Superior temporal gyrus (tissue), 1 donor: ENCODE measurements around the gene LIMD2.
A peak's percentile ranks its signal among the peaks of the same experiment; 100 is the strongest.

Experiments
- DNase-seq: peaks from one replicate; pipeline ENCODE4 v3.0.0-alpha.2; 2016; ENCODE audit errors: extremely low spot score

Gene LIMD2

DNA sequence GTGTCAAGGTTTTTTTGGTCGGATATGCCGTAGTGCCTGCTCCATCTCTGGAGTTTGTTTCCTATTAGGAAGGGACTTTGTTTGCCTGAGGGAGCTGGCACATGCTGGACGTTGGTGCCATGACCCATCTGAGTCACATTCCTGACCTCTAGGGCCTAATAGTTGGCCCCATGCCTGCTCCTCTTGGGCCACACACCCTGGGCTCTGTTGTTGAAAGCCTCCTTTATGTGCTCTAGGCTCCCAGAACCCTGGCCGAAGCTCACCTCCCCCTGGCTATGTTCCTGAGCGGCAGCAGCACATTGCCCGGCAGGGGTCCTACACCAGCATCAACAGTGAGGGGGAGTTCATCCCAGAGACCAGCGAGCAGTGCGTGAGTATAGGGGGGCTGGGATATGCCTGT lies 18.4 kb downstream of the LIMD2 start:
- no peak for DNase-seq

- DNase-seq = no peak
These were observed 19.2 kb downstream of the LIMD2 start for GRCh38 chr17:63680700-63681099.

DNA sequence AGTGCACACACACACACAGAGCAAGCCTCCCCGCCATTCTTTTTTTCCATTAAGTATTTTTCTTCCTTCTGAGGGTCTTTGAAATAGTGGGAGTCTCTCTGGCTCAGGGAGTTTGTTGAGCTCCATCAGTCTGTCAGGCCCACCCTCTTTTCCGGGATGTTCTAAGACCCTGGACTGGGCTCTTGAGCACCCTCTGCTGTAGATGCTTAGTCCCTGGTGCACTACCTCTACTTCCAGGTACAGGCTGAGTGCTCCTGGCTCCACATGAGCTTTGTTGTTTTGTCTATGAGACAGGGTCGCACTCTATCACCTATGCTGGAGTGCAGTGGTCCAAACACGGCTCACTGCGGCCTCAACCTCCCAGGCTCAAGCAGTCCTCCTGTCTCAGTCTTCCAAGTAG lies 20.7 kb downstream of the LIMD2 start:
- no peak for DNase-seq

GRCh38 chr17:63676584-63676983 lies 23.3 kb downstream of the LIMD2 start:
- DNase-seq = no peak

- peak; percentile 64 for DNase-seq
These were observed 24.0 kb downstream of the LIMD2 start for GRCh38 chr17:63675607-63676546.

DNA sequence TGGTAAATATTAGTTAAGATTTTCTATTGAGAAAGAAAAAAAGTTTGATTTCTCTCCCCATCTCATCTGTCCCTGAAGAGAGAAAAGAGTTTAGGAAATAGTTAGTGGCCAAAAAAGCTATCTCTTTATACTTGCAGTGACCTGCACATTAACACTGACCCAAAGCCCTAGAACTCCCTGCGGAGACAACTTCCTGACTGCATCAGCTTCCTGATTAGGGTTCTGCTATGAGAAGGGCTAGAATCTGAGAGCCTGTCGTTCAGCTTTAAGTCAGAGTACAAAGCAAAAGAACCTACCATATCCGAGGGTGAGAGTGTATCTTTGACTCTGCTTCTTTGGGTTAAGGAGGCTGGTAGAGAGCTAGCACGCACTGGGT lies 24.7 kb downstream of the LIMD2 start:
- no peak for DNase-seq

DNA sequence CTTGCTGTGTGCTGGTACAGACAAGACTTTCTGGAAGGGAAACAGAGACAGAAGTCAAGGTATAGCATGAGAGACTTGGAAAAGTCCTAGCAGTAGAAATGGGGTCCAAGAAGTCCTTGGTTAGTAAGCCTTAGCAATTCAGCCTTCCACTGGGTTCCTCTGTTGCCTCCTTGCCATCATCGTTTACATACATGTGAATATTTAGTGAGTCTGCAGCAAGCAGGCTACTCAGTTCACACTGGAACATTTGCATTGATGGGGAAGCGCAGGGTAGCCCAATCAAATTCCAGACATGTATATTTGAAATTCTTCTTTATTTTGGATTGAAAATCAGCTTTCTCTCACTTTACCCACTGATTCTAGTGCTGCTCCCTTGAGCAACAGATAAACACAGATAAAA lies 27.1 kb downstream of the LIMD2 start:
- DNase-seq = no peak

DNA sequence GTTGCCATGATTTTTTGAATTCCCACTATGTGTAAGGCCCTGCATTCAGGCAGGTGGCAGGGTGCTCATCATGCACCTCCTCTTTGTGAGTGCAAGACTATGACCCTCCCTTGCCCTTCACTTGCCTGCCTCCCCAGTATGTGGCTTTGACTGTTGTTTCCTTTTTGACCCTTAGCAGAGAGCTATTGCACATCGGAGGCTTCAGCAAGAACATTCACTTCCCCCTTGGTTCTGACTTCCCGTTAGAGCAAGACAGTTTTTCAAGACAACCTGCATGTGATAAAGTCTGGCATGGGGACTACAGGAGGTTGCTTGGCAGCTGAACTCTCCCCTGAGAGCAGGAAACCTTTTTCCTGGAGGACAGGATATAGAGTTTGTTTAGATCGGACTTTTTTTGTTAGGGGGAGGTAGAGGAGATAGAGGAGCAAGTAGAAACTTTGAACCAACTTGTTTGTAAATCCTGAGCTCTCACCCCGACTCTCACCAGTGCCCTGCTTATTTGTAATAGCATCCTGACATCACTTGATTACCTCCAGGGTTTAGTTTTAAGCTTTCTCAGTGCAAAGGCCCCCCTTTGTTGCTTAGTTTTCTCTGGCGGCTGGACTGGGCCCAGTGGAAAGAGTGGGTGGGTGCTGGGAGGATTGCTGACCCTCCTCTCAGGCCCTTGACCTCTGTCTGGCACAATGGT lies 34.3 kb downstream of the LIMD2 start:
- DNase-seq = no peak

DNA sequence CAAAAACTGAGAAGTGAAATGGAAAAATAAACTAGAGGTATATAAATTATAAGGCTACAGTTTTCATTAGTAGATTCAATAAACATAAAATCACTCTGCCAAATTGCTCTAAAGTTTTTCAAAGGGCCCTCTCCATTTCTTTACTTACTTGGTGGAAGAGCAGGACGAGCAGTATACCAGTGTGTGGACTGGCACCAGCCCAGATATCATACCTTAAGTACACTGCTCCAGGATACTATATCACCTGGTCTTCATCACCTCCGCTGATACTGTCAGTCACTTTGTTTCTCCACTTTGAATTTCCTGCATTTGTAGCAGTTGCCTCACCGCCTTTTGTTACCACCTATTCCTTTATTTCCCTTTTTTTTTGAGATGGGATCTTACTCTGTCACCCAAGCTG lies 40.1 kb downstream of the LIMD2 start:
- DNase-seq = no peak

DNA sequence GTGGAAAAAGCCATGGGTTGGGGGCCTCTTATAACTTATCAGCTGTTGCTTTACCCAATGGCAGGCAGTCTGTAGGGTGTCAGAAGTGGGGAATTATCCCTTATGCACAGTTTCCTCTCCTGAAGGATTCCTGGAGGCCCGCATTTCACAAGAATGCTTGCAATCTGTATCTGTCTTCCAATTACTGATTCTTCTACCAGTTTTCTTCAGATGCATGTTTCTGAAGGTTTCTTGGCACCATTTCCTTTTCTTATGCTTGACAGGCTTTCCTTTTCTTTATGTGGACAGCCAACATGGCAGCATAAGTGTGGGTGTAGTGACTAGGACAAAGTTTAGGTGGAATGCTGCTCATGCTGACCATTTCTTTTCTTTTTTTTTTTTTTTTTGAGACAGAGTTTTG lies 41.6 kb downstream of the LIMD2 start:
- DNase-seq = no peak

- DNase-seq = no peak
These were observed 42.1 kb downstream of the LIMD2 start for GRCh38 chr17:63657786-63658185.

DNA sequence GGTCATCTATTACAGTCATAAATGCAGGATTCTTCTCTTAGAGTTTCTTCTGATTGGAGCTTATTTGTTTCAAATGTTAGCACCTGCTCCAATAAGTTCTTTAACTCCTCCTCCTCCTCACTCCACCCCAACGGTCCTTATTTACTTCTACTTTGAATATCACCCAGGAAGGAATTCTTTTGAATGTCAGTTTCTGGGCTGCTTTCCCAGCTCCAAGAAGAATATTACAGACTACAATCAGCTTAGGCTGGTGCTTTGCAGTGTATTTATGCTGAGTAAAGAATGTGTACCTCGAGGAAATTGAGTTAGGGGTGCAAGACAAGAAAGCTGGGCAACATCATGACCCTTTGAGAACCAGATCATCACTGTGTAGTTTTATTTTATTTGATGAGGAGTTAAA lies 46.9 kb downstream of the LIMD2 start:
- DNase-seq = no peak

DNA sequence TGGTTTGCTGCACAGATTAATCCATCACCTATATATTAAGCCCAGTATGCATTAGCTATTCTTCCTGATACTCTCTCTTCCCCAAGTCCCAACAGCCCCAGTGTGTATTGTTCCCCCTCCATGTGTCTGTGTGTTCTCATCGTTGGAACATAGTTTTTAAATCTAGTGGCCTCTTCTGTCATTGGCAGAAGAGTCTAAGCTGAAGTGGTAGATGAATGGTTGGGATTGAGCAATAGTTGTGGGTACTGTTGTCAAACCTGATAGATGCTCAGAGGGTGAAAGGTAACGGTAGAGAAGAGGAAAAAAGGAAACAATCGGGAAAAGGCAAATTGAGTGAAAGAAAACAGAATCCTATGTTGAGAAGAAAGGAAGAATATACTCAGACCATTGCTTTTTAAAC lies 47.8 kb downstream of the LIMD2 start:
- DNase-seq = no peak

- no peak for DNase-seq
These were observed 50.1 kb downstream of the LIMD2 start for GRCh38 chr17:63649813-63650212.

DNA sequence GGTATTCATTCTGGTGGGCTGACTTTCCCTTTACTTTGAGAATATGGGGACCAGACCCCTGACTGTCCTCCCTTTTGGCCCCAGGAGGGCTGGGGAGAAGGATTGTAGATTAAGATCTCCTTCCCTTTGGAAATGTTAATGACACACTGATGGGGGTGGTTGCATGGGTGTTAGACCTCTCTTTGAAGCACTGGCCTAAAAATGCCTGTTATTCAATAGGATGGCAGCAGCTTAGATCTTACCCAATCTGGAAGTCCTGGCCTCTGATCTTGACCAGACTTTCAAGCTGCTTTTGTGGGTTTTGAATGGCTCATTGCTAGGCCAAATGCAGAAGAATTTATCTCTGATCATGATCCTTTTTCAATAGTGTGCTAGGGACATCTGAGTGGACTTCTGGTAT lies 52.0 kb downstream of the LIMD2 start:
- DNase-seq = no peak

GRCh38 chr17:63647065-63647725 lies 52.7 kb downstream of the LIMD2 start:
- no peak for DNase-seq

DNA sequence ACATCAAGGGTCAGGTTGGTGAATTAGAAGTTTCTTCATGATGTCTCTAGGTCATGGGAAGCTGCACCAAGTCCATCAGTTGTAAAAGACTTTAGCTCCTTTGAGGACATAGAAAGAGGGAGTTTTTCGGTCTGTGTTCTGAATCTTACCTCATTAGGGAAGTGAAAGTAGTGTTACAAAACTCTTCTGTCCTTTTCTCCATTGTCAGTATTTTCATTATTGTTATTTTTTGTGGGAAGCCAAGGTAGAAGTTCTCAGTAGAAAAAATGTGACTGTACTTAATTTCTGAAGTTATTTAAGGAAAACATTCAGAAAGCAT lies 53.5 kb downstream of the LIMD2 start:
- DNase-seq = no peak
